ENCODE measurements around the gene SBF2. TPM values are rescaled to one million over a fixed set of nuclear protein-coding genes. Genes with fewer than 3 reads are reported as not detected.

Gene SBF2
- total RNA-seq, 1 experiment from 2014 or later, result 13.8 TPM

DNA sequence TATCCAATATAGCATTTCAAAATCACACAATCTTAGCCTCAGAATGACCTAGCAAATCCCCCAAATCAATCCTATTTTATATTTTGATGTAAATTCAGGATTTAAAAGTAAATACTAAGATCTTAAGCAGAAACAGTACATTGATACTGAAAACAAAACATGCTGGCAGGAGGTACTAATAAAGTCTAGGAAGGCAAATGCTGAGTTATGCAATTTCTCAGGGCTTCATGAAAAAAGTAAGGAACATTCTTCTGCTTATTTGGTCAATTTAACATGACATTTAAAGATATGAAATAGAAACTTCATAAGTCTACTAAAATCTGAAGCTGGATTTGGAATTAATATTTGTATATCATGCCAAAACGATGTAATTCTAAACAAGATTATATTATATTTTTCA, 476.8 kb downstream of the SBF2 start:
- Histone ChIP-seq H3K36me3 (ENCODE audit: insufficient read depth, low read length) (no peaks in the 10 kb centered on the region), H3K79me2 (ENCODE audit: low read length) (no peaks in the 10 kb centered on the region)

DNA sequence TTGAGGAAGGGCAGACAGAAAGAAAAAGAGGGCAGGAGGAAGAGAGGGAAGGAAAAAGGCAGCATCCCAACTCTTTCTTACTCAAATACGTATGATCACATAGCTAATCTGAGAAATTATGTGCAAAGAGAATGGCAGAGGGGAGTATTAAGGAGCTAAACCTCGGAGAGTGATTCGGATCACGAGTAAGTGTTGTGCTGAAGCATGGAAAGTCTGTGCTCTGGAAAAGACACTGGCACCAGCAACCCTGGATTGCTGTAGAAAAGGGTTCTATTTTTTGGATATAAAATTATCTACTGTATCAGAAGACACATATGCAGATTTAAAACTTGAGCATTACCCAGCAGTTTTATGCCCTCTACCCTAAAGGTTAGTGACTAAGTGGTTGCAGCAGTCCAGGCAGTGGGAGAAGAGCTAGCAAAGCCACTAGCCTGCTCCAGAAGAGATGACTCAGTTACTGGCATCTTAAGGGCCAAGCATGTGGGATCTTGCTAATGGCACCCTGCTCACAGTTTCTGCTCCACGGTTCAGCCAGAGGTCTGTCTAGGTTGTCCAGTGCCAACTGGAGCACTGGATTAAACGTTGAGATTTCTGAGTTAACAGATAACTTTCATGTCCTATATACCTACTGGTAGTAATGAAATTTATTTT, 478.4 kb downstream of the SBF2 start:
- no peaks in the 10 kb centered on the region for H3K36me3 ChIP-seq (ENCODE audit: insufficient read depth, low read length)
- H3K4me2 ChIP-seq (ENCODE audit: low read depth, low read length, poor library complexity, severe bottlenecking), result no peak overlapping the region
- H3K9me2 ChIP-seq (replicated peaks; ENCODE audit: insufficient read depth, low read length), result no peaks in the 10 kb centered on the region
- no peak overlapping the region for H3K27ac ChIP-seq (ENCODE audit: low read length)
- H2AFZ ChIP-seq (ENCODE audit: low read length), result no peak overlapping the region
- no peaks in the 10 kb centered on the region for H3K27me3 ChIP-seq (ENCODE audit: low read length)
- H3K9ac ChIP-seq (ENCODE audit: low read length), result no peak overlapping the region
- no peaks in the 10 kb centered on the region for H4K20me1 ChIP-seq (ENCODE audit: insufficient read depth, low read depth, low read length)
- DNase-seq, result no peak
- no peak overlapping the region for H3K4me3 ChIP-seq (ENCODE audit: low read length)
- no peaks in the 10 kb centered on the region for H3K79me2 ChIP-seq (ENCODE audit: low read length)
- H3K4me1 ChIP-seq (ENCODE audit: low read length), result no peaks in the 10 kb centered on the region
- H3K9me3 ChIP-seq (ENCODE audit: low read length), result no peaks in the 10 kb centered on the region

More for the DNA sequence above, 476.8 kb downstream of the SBF2 start:
- H3K9me3 ChIP-seq (ENCODE audit: low read length), result no peaks in the 10 kb centered on the region
- no peaks in the 10 kb centered on the region for H4K20me1 ChIP-seq (ENCODE audit: insufficient read depth, low read depth, low read length)
- no peaks in the 10 kb centered on the region for H3K9me2 ChIP-seq (replicated peaks; ENCODE audit: insufficient read depth, low read length)
- H3K4me3 ChIP-seq (ENCODE audit: low read length), result no peak overlapping the region
- no peak for DNase-seq
- H3K4me1 ChIP-seq (ENCODE audit: low read length), result no peaks in the 10 kb centered on the region
- no peaks in the 10 kb centered on the region for H3K27me3 ChIP-seq (ENCODE audit: low read length)
- no peak overlapping the region for H2AFZ ChIP-seq (ENCODE audit: low read length)
- no peak overlapping the region for H3K4me2 ChIP-seq (ENCODE audit: low read depth, low read length, poor library complexity, severe bottlenecking)
- no peak overlapping the region for H3K27ac ChIP-seq (ENCODE audit: low read length)
- no peak overlapping the region for H3K9ac ChIP-seq (ENCODE audit: low read length)

DNA sequence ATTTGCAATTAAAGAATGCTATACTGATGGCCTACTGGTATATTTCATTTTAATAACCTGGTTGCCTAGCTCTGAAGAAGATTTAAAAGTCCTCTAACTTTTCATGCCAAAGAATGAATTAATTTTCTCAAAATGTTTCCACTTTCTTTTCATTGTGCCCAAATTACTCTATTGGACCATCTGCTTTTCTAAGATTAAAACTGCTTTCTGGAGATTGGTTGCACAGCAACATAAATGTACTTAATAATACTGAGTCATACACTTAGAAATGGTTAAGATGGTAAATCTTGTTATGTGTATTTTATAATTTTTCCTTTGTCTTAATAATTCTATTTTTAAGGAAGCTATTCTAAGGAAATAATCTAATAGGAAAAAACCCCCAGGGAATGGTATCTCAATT, 479.9 kb downstream of the SBF2 start:
- H3K4me2 ChIP-seq (ENCODE audit: low read depth, low read length, poor library complexity, severe bottlenecking), result no peak overlapping the region
- H3K9me3 ChIP-seq (ENCODE audit: low read length), result no peaks in the 10 kb centered on the region
- H4K20me1 ChIP-seq (ENCODE audit: insufficient read depth, low read depth, low read length), result no peaks in the 10 kb centered on the region
- H3K9ac ChIP-seq (ENCODE audit: low read length), result no peak overlapping the region
- no peak overlapping the region for H3K27ac ChIP-seq (ENCODE audit: low read length)
- H3K4me1 ChIP-seq (ENCODE audit: low read length), result no peaks in the 10 kb centered on the region
- no peaks in the 10 kb centered on the region for H3K79me2 ChIP-seq (ENCODE audit: low read length)
- no peak for DNase-seq
- no peak overlapping the region for H3K4me3 ChIP-seq (ENCODE audit: low read length)
- H3K27me3 ChIP-seq (ENCODE audit: low read length), result no peaks in the 10 kb centered on the region
- H3K36me3 ChIP-seq (ENCODE audit: insufficient read depth, low read length), result no peaks in the 10 kb centered on the region
- H3K9me2 ChIP-seq (replicated peaks; ENCODE audit: insufficient read depth, low read length), result no peaks in the 10 kb centered on the region
- H2AFZ ChIP-seq (ENCODE audit: low read length), result no peak overlapping the region

- Histone ChIP-seq H2AFZ (ENCODE audit: low read length) (no peak overlapping the region), H3K9ac (ENCODE audit: low read length) (no peak overlapping the region), H3K79me2 (ENCODE audit: low read length) (no peaks in the 10 kb centered on the region), H3K4me3 (ENCODE audit: low read length) (no peak overlapping the region), H3K4me2 (ENCODE audit: low read depth, low read length, poor library complexity, severe bottlenecking) (no peak overlapping the region), H3K27ac (ENCODE audit: low read length) (no peak overlapping the region), H4K20me1 (ENCODE audit: insufficient read depth, low read depth, low read length) (no peaks in the 10 kb centered on the region), H3K9me3 (ENCODE audit: low read length) (no peaks in the 10 kb centered on the region), H3K36me3 (ENCODE audit: insufficient read depth, low read length) (0 out of 2 replicates have a peak, but pooled peaks cover 5% of the 10 kb centered on the region), H3K4me1 (ENCODE audit: low read length) (no peaks in the 10 kb centered on the region), H3K9me2 (replicated peaks; ENCODE audit: insufficient read depth, low read length) (no peaks in the 10 kb centered on the region), H3K27me3 (ENCODE audit: low read length) (no peaks in the 10 kb centered on the region)
- DNase-seq, result no peak
Observed at GRCh38 chr11:9808943-9809342, 485.1 kb downstream of the SBF2 start.

- Histone ChIP-seq H2AFZ (ENCODE audit: low read length) (no peak overlapping the region), H3K79me2 (ENCODE audit: low read length) (no peaks in the 10 kb centered on the region), H3K27ac (ENCODE audit: low read length) (no peak overlapping the region), H4K20me1 (ENCODE audit: insufficient read depth, low read depth, low read length) (no peaks in the 10 kb centered on the region), H3K9ac (ENCODE audit: low read length) (no peak overlapping the region), H3K4me1 (ENCODE audit: low read length) (peaks cover 6% of the 10 kb centered on the region), H3K27me3 (ENCODE audit: low read length) (no peaks in the 10 kb centered on the region), H3K9me2 (replicated peaks; ENCODE audit: insufficient read depth, low read length) (no peaks in the 10 kb centered on the region), H3K36me3 (ENCODE audit: insufficient read depth, low read length) (0 out of 2 replicates have a peak, but pooled peaks cover 5% of the 10 kb centered on the region), H3K4me3 (ENCODE audit: low read length) (no peak overlapping the region), H3K4me2 (ENCODE audit: low read depth, low read length, poor library complexity, severe bottlenecking) (no peak overlapping the region), H3K9me3 (ENCODE audit: low read length) (no peaks in the 10 kb centered on the region)
- no peak for DNase-seq
Observed at GRCh38 chr11:9806946-9807687, 486.9 kb downstream of the SBF2 start.

DNA sequence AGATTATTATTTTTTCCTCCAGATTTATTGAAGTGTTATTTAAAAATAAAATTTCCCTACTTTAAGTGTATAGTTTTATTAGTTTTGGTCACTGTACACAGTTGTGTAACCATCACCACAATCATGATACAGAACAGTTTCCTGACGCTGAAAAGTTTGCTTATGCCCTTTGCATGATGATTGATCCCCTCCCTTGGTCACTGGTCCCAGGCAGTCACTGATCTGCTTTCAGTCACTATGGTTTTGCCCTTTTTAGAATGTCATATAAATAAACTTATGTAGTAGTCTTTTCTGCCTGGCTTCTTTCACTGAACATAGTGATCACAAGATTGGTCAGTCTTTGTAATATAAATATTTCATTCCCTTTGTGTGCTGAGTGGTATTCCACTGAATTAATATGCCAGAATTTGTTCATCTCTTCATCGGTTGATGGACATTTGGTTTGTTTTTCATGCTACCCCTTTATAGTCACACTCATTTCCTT, 489.6 kb downstream of the SBF2 start:
- Histone ChIP-seq H3K79me2 (ENCODE audit: low read length) (no peaks in the 10 kb centered on the region), H3K27ac (ENCODE audit: low read length) (no peak overlapping the region), H3K9me2 (replicated peaks; ENCODE audit: insufficient read depth, low read length) (no peaks in the 10 kb centered on the region), H3K4me1 (ENCODE audit: low read length) (peaks cover 20% of the 10 kb centered on the region), H4K20me1 (ENCODE audit: insufficient read depth, low read depth, low read length) (no peaks in the 10 kb centered on the region), H3K36me3 (ENCODE audit: insufficient read depth, low read length) (0 out of 2 replicates have a peak, but pooled peaks cover 5% of the 10 kb centered on the region), H3K9ac (ENCODE audit: low read length) (no peak overlapping the region), H2AFZ (ENCODE audit: low read length) (no peak overlapping the region), H3K9me3 (ENCODE audit: low read length) (no peaks in the 10 kb centered on the region), H3K27me3 (ENCODE audit: low read length) (no peaks in the 10 kb centered on the region), H3K4me3 (ENCODE audit: low read length) (no peak overlapping the region), H3K4me2 (ENCODE audit: low read depth, low read length, poor library complexity, severe bottlenecking) (no peak overlapping the region)
- no peak for DNase-seq

DNA sequence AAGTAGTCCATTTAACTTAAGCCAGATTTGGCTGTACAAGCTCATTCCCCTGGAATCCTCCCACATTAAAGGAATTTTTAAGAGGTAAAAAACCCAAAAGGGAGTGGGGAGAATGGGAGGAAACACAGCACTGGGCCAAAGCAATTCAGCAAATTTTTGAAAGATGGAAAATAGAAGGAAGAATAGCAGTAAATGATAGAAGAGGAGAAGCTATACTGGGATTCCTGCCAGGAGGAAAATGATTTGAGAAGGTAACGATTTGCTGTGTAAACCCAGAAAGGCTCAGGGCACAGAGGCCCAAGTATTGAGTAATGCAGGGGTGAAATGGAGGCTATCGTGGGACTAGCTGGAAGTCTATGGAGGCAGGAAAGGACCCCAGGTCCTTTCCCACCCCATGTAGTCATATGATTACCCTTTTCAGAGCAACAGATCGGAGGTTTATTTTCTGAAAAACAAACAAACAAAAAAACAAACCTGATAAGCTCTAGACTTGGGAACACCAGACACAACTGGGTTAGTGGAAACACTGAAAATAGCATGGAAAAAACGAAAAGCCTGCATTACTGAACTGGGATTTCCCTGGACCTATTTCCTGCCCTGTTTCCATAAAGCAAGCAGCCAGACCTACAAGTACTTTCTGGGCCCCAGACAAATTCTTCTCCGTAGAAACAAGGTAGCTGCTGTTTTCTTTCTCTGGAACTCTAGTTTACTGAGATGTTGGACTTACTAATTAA, 490.2 kb downstream of the SBF2 start:
- DNase-seq, result no peak
- H3K36me3 ChIP-seq (ENCODE audit: insufficient read depth, low read length), result 0 out of 2 replicates have a peak, but pooled peaks cover 5% of the 10 kb centered on the region
- H3K4me3 ChIP-seq (ENCODE audit: low read length), result no peak overlapping the region
- H3K4me1 ChIP-seq (ENCODE audit: low read length), result peaks cover 24% of the 10 kb centered on the region
- H3K9me2 ChIP-seq (replicated peaks; ENCODE audit: insufficient read depth, low read length), result no peaks in the 10 kb centered on the region
- H2AFZ ChIP-seq (ENCODE audit: low read length), result no peak overlapping the region
- H3K27me3 ChIP-seq (ENCODE audit: low read length), result no peaks in the 10 kb centered on the region
- no peak overlapping the region for H3K9ac ChIP-seq (ENCODE audit: low read length)
- no peaks in the 10 kb centered on the region for H3K79me2 ChIP-seq (ENCODE audit: low read length)
- H3K9me3 ChIP-seq (ENCODE audit: low read length), result no peaks in the 10 kb centered on the region
- no peak overlapping the region; the same call in 1 of the 2 replicates for H3K27ac ChIP-seq (ENCODE audit: low read length)
- no peak overlapping the region for H3K4me2 ChIP-seq (ENCODE audit: low read depth, low read length, poor library complexity, severe bottlenecking)
- no peaks in the 10 kb centered on the region for H4K20me1 ChIP-seq (ENCODE audit: insufficient read depth, low read depth, low read length)

Data from Karpas-422 (cell line).